LNCAP (cell line): ENCODE results near the gene PTPN18.

Source experiments
- CTCF ChIP-seq: fragments of 450-650 bp; IDR thresholded peaks from 2 replicates; pipeline ENCODE4 v1.5.1; 2017; ENCODE audit warnings: mild to moderate bottlenecking

The PTPN18 gene

GRCh38 chr2:130369311-130369964, 13.6 kb downstream of the PTPN18 start:
- TF ChIP-seq CTCF, result no peak

GRCh38 chr2:130369965-130370341, 14.1 kb downstream of the PTPN18 start:
- no peak for TF ChIP-seq CTCF

- no peak for TF ChIP-seq CTCF
These were observed 14.6 kb downstream of the PTPN18 start for GRCh38 chr2:130370490-130370889.

- no peak for TF ChIP-seq CTCF
These were observed 15.8 kb downstream of the PTPN18 start for GRCh38 chr2:130371723-130372054.

GRCh38 chr2:130372055-130372832, 16.4 kb downstream of the PTPN18 start:
- TF ChIP-seq CTCF, result peak; percentile 48

- TF ChIP-seq CTCF, result no peak; the same call in 1 of the 2 replicates
These were observed 17.3 kb downstream of the PTPN18 start for GRCh38 chr2:130372833-130373807.

GRCh38 chr2:130373808-130374365, 18.0 kb downstream of the PTPN18 start:
- TF ChIP-seq CTCF, result no peak
